GM12872 (cell line): ENCODE measurements around the gene RAMP1.

ENCODE experiments used
- TF ChIP-seq, protein P1 (sequence below): IDR thresholded peaks from 3 replicates; pipeline ENCODE4 v1.5.1; 2011; ENCODE audit warnings: low read depth, mild to moderate bottlenecking, low read length, moderate library complexity; ENCODE audit not compliant: insufficient read depth

Gene RAMP1

DNA sequence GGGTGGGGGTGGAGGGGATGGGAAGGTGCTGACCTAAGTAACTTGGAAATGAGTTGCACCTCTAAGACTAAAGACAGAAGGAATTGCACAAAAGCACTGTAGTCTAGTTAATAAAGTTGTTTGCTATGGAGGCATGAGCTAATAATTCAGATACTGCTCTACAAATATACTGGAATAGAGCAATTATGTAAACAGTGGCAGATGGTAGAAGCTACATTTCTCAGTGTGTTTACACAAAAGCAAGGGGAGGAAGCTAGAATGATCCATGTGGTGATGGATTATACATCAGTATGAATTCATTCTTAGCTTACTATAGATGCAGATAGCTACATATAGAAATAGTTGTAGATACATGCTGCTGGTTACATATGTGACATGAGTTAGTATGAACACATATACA, 79.8 kb downstream of the RAMP1 start:
- TF ChIP-seq, protein P1, sequence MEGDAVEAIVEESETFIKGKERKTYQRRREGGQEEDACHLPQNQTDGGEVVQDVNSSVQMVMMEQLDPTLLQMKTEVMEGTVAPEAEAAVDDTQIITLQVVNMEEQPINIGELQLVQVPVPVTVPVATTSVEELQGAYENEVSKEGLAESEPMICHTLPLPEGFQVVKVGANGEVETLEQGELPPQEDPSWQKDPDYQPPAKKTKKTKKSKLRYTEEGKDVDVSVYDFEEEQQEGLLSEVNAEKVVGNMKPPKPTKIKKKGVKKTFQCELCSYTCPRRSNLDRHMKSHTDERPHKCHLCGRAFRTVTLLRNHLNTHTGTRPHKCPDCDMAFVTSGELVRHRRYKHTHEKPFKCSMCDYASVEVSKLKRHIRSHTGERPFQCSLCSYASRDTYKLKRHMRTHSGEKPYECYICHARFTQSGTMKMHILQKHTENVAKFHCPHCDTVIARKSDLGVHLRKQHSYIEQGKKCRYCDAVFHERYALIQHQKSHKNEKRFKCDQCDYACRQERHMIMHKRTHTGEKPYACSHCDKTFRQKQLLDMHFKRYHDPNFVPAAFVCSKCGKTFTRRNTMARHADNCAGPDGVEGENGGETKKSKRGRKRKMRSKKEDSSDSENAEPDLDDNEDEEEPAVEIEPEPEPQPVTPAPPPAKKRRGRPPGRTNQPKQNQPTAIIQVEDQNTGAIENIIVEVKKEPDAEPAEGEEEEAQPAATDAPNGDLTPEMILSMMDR = no peak

DNA sequence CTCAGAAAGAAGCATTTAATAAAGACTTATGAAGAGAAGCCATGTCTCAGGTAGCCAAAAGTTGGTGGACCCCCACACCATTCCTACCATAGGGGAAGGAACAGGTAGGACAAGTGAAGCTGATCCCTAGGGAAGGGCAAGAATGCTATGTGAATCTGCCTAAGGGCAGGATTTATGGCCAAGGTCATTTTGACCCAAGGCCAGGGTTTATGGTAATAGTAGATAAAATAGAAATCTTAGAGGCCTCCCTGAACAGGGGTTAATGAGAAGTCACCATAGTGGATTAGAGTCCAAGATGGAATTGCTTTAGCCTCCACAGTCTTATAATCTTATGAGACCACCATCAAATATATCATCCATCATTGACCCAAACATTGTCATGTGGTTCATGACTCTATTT, 81.4 kb downstream of the RAMP1 start:
- TF ChIP-seq, protein P1 = no peak

DNA sequence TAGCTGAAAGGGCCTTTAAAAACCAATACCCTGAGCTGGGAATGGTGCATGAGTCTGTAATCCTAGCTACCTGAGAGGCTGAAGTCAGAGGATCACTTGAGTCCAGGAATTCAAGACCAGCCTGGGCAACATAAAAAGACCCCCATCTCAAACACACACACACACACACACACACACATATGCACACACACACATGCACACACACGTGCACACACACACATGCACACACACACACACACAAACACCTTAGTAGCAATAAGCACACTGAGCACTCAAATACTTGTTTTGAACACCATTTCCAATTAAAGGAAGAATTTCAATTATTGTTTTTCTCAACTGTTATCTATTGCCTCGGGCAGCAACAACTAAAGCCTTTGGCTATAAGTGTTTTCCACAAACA, 81.8 kb downstream of the RAMP1 start:
- TF ChIP-seq, protein P1 = no peak

DNA sequence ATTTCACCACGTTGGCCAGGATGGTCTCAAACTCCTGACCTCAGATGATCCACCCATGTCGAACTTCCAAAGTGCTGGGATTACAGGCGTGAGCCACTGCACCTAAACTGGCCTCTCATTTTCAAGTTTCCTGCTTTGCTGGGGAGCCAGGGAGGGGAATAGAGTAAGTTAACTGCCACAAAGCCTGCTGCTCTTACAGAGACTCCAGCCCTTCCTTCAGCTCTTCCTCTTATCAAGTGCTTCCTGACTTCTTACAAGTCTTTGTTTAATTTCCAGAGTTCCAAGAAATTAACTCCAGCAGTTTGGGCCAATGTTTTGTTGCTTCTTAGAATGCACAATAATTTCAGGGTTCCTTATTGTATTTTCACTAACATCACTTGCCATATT, 83.1 kb downstream of the RAMP1 start:
- TF ChIP-seq, protein P1 = no peak

DNA sequence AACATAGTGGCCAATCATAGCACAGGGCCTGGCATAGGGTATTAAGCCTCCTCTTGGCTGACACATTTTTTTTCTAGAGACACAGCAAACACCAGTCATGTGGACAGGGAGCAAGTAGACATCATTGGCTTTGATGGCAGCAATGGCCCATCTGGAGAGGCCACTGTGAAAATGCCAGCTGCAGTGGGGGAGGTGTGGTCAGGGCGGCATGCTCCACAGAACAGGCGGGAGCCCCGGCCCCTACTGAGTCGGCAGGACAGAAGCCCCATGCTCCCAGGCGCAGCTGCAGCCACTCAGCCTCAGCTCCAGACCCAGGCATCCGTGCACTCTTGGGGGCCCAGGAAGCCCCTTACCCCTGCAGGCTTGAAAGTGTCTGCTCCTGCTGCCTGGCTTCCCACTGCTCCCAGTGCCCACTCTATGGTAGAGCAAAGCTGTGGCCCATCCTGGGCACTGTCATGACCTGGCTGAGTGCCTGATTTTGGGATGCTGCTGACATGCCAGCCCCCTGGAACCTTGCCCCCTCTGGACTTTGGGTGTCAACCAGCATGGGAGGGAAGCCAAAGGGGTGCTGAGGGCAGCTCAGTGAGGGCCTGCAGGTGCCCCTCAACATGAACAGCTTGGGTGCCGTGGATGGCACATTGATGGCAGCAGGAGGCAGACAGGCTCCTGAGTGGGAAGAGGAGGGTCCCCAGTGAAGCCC, 84.1 kb downstream of the RAMP1 start:
- TF ChIP-seq, protein P1 = no peak

DNA sequence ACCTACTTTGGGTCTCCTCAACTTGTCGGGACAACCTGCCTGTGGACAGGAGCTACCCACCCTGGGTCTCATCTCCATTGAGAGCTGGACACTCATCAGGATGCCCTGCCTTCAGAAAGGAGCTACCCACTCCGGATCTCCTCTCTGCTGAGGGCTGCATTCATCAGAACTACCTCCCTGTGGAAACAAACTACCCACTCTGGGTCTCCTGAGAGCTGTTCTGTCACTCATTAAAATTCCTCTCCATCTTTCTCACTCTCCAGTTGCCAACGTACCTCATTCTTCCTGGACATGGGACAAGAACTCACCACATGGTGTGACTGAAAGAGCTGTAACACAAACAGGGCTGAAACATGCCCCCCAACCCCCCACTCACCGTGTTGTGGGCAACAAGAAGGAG, 84.9 kb downstream of the RAMP1 start:
- TF ChIP-seq, protein P1 = no peak

DNA sequence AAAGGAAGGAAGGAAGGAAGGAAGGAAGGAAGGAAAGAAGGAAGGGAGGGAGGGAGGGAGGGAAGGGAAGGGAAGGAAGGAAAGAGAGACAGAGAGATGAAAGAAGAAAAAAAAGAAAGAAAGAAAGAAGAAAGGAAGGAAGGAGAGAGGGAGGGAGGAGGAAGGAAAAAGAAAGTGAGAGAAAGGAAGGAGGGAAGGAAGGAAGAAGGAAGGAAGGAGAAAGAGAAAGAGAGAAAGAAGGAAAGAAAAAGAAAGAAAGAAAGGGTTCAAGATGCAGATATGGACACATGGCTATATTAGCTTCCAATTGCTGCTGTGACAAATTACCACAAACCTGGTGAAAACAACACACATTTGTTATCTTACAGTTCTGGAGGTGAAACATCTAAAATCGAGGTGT, 87.0 kb downstream of the RAMP1 start:
- TF ChIP-seq, protein P1 = no peak
